WTC11 (cell line): ENCODE measurements around the gene FGFBP1. TPM values are rescaled to one million over a fixed set of nuclear protein-coding genes. Genes with fewer than 3 reads are reported as not detected.

Experiments used
- ATAC-seq: fragments of 200-7000 bp; cut with Tn5 transposase; 2 replicates; pipeline ENCODE4 v1.10.0; 2021; ENCODE audit warnings: mild to moderate bottlenecking, moderate library complexity
- CTCF ChIA-PET: fragments of 300-600 bp; sonication (Branson Sonifier 250); formaldehyde crosslinking; loops from one replicate; lab custom pipeline; 2021; ENCODE audit warnings: antibody characterized with exemption; lab: Charles Lee
- POLR2A ChIA-PET: fragments of 350-600 bp; sonication (Branson Sonifier 250); formaldehyde crosslinking; loops from one replicate; lab custom pipeline; 2021; ENCODE audit warnings: antibody characterized with exemption; lab: Charles Lee
- DNase-seq: peaks from one replicate; pipeline ENCODE4 v3.0.0; 2021; ENCODE audit warnings: low spot score
- H3K27ac Mint-ChIP-seq: 2 replicates; pipeline ENCODE4 v1.8.0; 2021; ENCODE audit warnings: mixed read lengths
- H3K27me3 Mint-ChIP-seq: 2 replicates; pipeline ENCODE4 v1.8.0; 2021; ENCODE audit warnings: low read depth, mild to moderate bottlenecking, moderate library complexity, mixed read lengths
- H3K36me3 Mint-ChIP-seq: 2 replicates; pipeline ENCODE4 v1.8.0; 2021; ENCODE audit warnings: mixed read lengths
- H3K4me1 Mint-ChIP-seq: 2 replicates; pipeline ENCODE4 v1.8.0; 2022; ENCODE audit warnings: mixed read lengths
- H3K4me3 Mint-ChIP-seq: 2 replicates; pipeline ENCODE4 v1.8.0; 2021; ENCODE audit warnings: mild to moderate bottlenecking, moderate library complexity, mixed read lengths
- H3K9me3 Mint-ChIP-seq: 2 replicates; pipeline ENCODE4 v1.8.0; 2021; ENCODE audit warnings: mixed read lengths
- AR ChIP-seq: fragments of 250-450 bp; sonication (Bioruptor Pico); IDR thresholded peaks from 2 replicates; pipeline ENCODE4 v1.9.0; 2021; ENCODE audit warnings: mild to moderate bottlenecking
- ARID4B ChIP-seq: sonication (generic); formaldehyde crosslinking; IDR thresholded peaks from 2 replicates; pipeline ENCODE4 v1.8.0; 2023; ENCODE audit warnings: missing genetic modification reagents, mild to moderate bottlenecking, borderline replicate concordance
- ATF3 ChIP-seq: sonication (generic); formaldehyde crosslinking; conservative IDR thresholded peaks from 2 replicates; pipeline ENCODE4 v1.8.1; 2022; ENCODE audit warnings: mild to moderate bottlenecking, missing genetic modification reagents
- CREM ChIP-seq: sonication (generic); formaldehyde crosslinking; IDR thresholded peaks from 2 replicates; pipeline ENCODE4 v1.8.1; 2022; ENCODE audit warnings: mild to moderate bottlenecking, missing genetic modification reagents, moderate library complexity
- ELF4 ChIP-seq: sonication (generic); formaldehyde crosslinking; IDR thresholded peaks from 2 replicates; pipeline ENCODE4 v1.8.1; 2022; ENCODE audit warnings: low read depth, mild to moderate bottlenecking, moderate library complexity, missing genetic modification reagents
- FOXK1 ChIP-seq: sonication (generic); formaldehyde crosslinking; IDR thresholded peaks from 2 replicates; pipeline ENCODE4 v1.8.0; 2022; ENCODE audit warnings: mild to moderate bottlenecking, moderate library complexity, missing genetic modification reagents
- FOXP4 ChIP-seq: sonication (generic); formaldehyde crosslinking; IDR thresholded peaks from 2 replicates; pipeline ENCODE4 v1.8.0; 2022; ENCODE audit warnings: mild to moderate bottlenecking, missing genetic modification reagents
- GABPB1 ChIP-seq: sonication (generic); formaldehyde crosslinking; IDR thresholded peaks from 2 replicates; pipeline ENCODE4 v1.8.1; 2023; ENCODE audit warnings: mild to moderate bottlenecking, missing genetic modification reagents
- IRF1 ChIP-seq: sonication (generic); formaldehyde crosslinking; IDR thresholded peaks from 2 replicates; pipeline ENCODE4 v1.8.0; 2023; ENCODE audit warnings: missing genetic modification reagents
- KAT7 ChIP-seq: sonication (generic); formaldehyde crosslinking; IDR thresholded peaks from 2 replicates; pipeline ENCODE4 v1.8.1; 2023; ENCODE audit warnings: missing genetic modification reagents, mild to moderate bottlenecking, borderline replicate concordance
- MAX ChIP-seq: sonication (generic); formaldehyde crosslinking; IDR thresholded peaks from 2 replicates; pipeline ENCODE4 v1.8.0; 2022; ENCODE audit warnings: mild to moderate bottlenecking, missing genetic modification reagents
- NR2C2 ChIP-seq: sonication (generic); formaldehyde crosslinking; IDR thresholded peaks from 2 replicates; pipeline ENCODE4 v1.8.0; 2022; ENCODE audit warnings: mild to moderate bottlenecking, missing genetic modification reagents
- SOX15 ChIP-seq: fragments of 250-450 bp; sonication (Bioruptor Pico); IDR thresholded peaks from 2 replicates; pipeline ENCODE4 v1.9.0; 2021; ENCODE audit warnings: mild to moderate bottlenecking
- SP1 ChIP-seq: sonication (generic); formaldehyde crosslinking; conservative IDR thresholded peaks from 2 replicates; pipeline ENCODE4 v1.8.1; 2022; ENCODE audit warnings: missing genetic modification reagents
- STAT6 ChIP-seq: sonication (generic); formaldehyde crosslinking; conservative IDR thresholded peaks from 2 replicates; pipeline ENCODE4 v1.8.1; 2023; ENCODE audit warnings: mild to moderate bottlenecking, low read depth, missing genetic modification reagents, moderate library complexity
- ZNF121 ChIP-seq: sonication (generic); formaldehyde crosslinking; IDR thresholded peaks from 2 replicates; pipeline ENCODE4 v1.8.0; 2023; ENCODE audit warnings: missing genetic modification reagents
- ZNF232 ChIP-seq: sonication (generic); formaldehyde crosslinking; IDR thresholded peaks from 2 replicates; pipeline ENCODE4 v1.8.0; 2022; ENCODE audit warnings: mild to moderate bottlenecking, missing genetic modification reagents
- ZNF423 ChIP-seq: fragments of 250-450 bp; sonication (Bioruptor Pico); IDR thresholded peaks from 2 replicates; pipeline ENCODE4 v2.1.2; 2022; ENCODE audit warnings: mild to moderate bottlenecking, moderate library complexity
- ZNF671 ChIP-seq: fragments of 250-450 bp; sonication (Bioruptor Pico); IDR thresholded peaks from 2 replicates; pipeline ENCODE4 v1.8.0; 2021; ENCODE audit warnings: mild to moderate bottlenecking
- total RNA-seq: library from RNA; stranded (reverse); gene quantifications from 3 replicates; pipeline ENCODE4 v1.2.3, GENCODE V29; 2021

Gene FGFBP1
- total RNA-seq, 1 experiment from 2014 or later = not detected

- CTCF ChIA-PET = no interaction called here
- H3K36me3 Mint-ChIP-seq = peaks cover 84% of the 10 kb centered on the region
- no peak for ATAC-seq
These were observed 44.4 kb upstream of the FGFBP1 start for GRCh38 chr4:15982842-15983524.

More at GRCh38 chr4:15982842-15983524, 44.4 kb upstream of the FGFBP1 start:
- Mint-ChIP-seq H3K27me3 (no peaks in the 10 kb centered on the region), H3K4me1 (peaks cover 5% of the 10 kb centered on the region), H3K4me3 (no peak overlapping the region), H3K9me3 (peaks cover 3% of the 10 kb centered on the region; the same call in 1 of the 2 replicates), H3K27ac (0 out of 2 replicates have a peak overlapping the region, but pooled peaks have one; percentile 7)
- no peak for TF ChIP-seq KAT7 (CRISPR knock-in tag)
- no peak for TF ChIP-seq ATF3 (CRISPR knock-in tag)
- no peak for TF ChIP-seq ELF4 (CRISPR knock-in tag)
- TF ChIP-seq SP1 (CRISPR knock-in tag) = no peak
- TF ChIP-seq FOXP4 = no peak
- no peak for TF ChIP-seq SOX15 (CRISPR knock-in tag)
- TF ChIP-seq GABPB1 (CRISPR knock-in tag) = no peak
- TF ChIP-seq STAT6 (CRISPR knock-in tag) = no peak
- no peak for TF ChIP-seq IRF1 (CRISPR knock-in tag)
- TF ChIP-seq ARID4B (CRISPR knock-in tag) = no peak
- no peak for TF ChIP-seq ZNF232 (CRISPR knock-in tag)
- no peak for TF ChIP-seq CREM (CRISPR knock-in tag)
- no peak for TF ChIP-seq NR2C2
- TF ChIP-seq ZNF671 (CRISPR knock-in tag) = no peak
- no peak for TF ChIP-seq ZNF423
- TF ChIP-seq MAX (CRISPR knock-in tag) = no peak
- no peak for TF ChIP-seq AR (CRISPR knock-in tag)
- no peak for TF ChIP-seq FOXK1 (CRISPR knock-in tag)
- no peak for TF ChIP-seq ZNF121
- DNase-seq = no peak
- POLR2A ChIA-PET = no interaction called here
